NCI-H524 treated with DMSO at 0.1 percent for 48 hours (cell line): Measurements from ENCODE around the gene STX11.

ENCODE experiments used
- DNase-seq: peaks from one replicate; lab custom pipeline; 2025; lab: John Stamatoyannopoulos, UW

Gene STX11

GRCh38 chr6:144143106-144143505, 7.2 kb upstream of the STX11 start:
- no peak for DNase-seq

GRCh38 chr6:144143878-144144277, 6.4 kb upstream of the STX11 start:
- no peak for DNase-seq

- no peak for DNase-seq
Observed at GRCh38 chr6:144144996-144145395, 5.3 kb upstream of the STX11 start.

- DNase-seq: no peak
Observed at GRCh38 chr6:144145541-144145940, 4.8 kb upstream of the STX11 start.

GRCh38 chr6:144148886-144149285, 1.4 kb upstream of the STX11 start:
- no peak for DNase-seq

GRCh38 chr6:144149558-144149893, 791 bp upstream of the STX11 start:
- no peak for DNase-seq

- no peak for DNase-seq
Observed at GRCh38 chr6:144150710-144151657, 667 bp downstream of the STX11 start.

- DNase-seq: no peak
Observed at GRCh38 chr6:144152334-144152900, 2.1 kb downstream of the STX11 start.

GRCh38 chr6:144153260-144153659, 2.9 kb downstream of the STX11 start:
- no peak for DNase-seq

GRCh38 chr6:144153971-144154370, 3.7 kb downstream of the STX11 start:
- no peak for DNase-seq

- DNase-seq: no peak
Observed at GRCh38 chr6:144155529-144155928, 5.2 kb downstream of the STX11 start.

- no peak for DNase-seq
Observed at GRCh38 chr6:144156338-144156737, 6.0 kb downstream of the STX11 start.

GRCh38 chr6:144156991-144157390, 6.7 kb downstream of the STX11 start:
- no peak for DNase-seq

- no peak for DNase-seq
Observed at GRCh38 chr6:144158133-144158532, 7.8 kb downstream of the STX11 start.

GRCh38 chr6:144159223-144159622, 8.9 kb downstream of the STX11 start:
- DNase-seq: no peak

- no peak for DNase-seq
Observed at GRCh38 chr6:144159742-144160141, 9.4 kb downstream of the STX11 start.

GRCh38 chr6:144160431-144161005, 10.2 kb downstream of the STX11 start:
- peak; percentile 25 for DNase-seq

- no peak for DNase-seq
Observed at GRCh38 chr6:144161975-144162374, 11.7 kb downstream of the STX11 start.

- no peak for DNase-seq
Observed at GRCh38 chr6:144162977-144163376, 12.7 kb downstream of the STX11 start.

GRCh38 chr6:144165784-144166183, 15.5 kb downstream of the STX11 start:
- DNase-seq: no peak

GRCh38 chr6:144170044-144170443, 19.7 kb downstream of the STX11 start:
- DNase-seq: no peak

- DNase-seq: no peak
Observed at GRCh38 chr6:144171406-144171805, 21.1 kb downstream of the STX11 start.

- DNase-seq: no peak
Observed at GRCh38 chr6:144174006-144174405, 23.7 kb downstream of the STX11 start.
